Activated T-cell treated with anti-CD3 and anti-CD28 coated beads for 48 hours (primary cell): ENCODE results near the gene LRRN1.

Experiments
- DNase-seq: peaks from one replicate; pipeline ENCODE4 v3.0.0-alpha.2; 2020; ENCODE audit warnings: low read depth

LRRN1 gene

DNA sequence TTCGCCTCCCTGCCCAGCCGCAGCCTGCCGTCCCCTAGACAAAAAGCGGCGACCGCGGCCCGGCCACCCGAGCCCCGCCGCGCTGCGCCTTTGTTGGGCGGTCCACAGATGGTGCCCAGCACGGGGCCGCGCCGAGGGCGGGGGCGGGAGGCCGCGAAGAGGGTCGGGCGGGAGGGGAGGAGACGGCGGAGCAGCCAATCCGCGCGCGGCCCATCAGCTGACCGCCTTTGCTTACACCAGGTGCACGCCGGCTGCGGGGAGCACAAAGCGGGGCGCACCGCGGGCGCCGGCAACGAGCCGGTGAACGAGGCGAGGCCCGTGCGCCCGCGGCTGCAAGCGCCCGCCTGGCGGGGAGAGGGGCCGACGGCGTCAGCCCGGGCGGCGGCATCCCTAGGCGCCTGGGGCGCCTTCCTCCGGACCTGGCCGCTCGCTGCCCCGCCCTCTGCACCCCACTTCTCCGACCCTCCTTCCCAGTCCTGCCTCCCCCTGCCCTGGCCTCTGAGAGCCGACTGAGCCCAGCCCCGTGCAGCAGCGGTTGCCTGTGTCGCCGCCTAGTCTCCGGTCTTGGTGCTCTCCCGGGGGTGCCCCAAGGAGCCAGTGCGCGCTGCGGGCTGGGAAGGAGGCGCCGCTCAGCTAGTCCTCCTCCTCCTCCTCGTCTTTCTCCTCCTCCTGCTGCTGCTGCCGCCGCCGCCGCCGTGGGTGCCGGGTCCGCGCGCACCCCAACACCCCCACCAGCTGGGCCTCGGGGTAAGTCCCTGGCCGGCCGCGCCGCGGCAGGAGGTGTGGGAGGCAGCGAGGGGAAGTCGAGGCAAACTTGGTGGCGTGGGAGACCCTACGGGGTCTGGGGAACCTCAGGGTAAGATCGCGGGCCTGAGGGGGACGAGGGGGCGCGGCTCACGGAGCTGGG is at the start of gene LRRN1:
TSS of gene LRRN1 (plus strand) at position 259 of the 907 bp plus-strand sequence. CDS start 45,211 bp downstream, outside the sequence.
- DNase-seq = peak; percentile 52

DNA sequence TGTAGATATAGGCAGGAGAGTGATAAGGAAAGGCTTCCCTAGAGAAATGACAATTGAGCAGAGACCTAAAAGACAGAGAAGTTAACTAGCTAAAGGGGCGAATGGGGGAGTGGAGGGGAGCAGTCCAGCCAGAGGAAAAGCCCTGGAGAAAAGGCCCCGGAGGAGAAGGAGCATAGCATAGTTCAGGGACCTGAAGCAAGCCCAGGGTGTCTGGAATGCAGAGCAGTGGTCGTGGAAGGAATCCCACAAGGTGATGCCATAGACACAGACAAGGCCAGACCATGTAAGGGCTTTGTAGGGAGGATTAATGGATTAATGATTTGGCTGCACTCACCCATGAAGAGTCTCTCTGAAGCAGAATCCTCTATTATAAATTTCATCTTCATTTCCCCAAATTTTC is 45.8 kb upstream of the LRRN1 start:
- DNase-seq = no peak

DNA sequence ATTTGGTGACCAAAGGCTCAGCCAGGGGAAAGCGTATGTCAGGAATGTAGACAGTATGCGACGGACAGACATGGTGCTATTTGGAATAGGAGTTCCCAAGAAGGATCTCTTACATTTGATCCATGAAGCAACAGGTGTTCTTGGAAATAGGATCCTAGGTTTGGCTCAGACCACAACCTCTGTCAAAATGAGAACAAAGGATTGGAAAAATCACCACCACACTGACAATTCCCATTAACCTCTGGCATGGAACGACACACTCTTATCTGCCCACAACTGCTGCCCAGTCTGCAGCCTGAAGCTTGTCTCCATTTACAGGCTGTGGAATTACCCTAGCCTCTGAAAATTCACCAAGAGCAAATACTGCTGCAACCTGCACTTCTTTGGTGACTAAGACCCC is 33.6 kb upstream of the LRRN1 start:
- DNase-seq = no peak

- no peak for DNase-seq
Observed at GRCh38 chr3:3766140-3766539, 33.1 kb upstream of the LRRN1 start.

GRCh38 chr3:3771094-3771493 is 28.1 kb upstream of the LRRN1 start:
- no peak for DNase-seq

GRCh38 chr3:3771567-3771966 is 27.7 kb upstream of the LRRN1 start:
- DNase-seq = no peak

DNA sequence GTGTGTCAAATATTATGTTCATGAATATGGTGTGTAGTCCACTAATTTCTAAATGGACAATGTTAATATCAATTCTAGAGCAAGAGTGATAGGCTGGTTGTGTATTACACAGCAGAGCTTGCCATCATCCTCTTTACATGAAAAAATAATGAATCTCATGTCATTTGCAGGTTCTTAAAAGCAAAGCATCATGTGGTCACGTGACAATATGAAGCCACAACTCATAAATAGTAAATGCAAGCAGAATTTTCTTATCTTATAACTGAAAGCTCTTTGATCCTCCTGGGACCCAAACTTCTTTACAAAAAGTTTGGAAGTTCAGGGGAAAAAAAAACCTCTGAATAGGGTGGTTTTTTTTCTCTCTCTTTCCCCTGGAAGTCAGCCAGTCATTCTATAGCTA is 26.9 kb upstream of the LRRN1 start:
- DNase-seq = no peak

- DNase-seq = no peak
Observed at GRCh38 chr3:3772920-3773319, 26.3 kb upstream of the LRRN1 start.

DNA sequence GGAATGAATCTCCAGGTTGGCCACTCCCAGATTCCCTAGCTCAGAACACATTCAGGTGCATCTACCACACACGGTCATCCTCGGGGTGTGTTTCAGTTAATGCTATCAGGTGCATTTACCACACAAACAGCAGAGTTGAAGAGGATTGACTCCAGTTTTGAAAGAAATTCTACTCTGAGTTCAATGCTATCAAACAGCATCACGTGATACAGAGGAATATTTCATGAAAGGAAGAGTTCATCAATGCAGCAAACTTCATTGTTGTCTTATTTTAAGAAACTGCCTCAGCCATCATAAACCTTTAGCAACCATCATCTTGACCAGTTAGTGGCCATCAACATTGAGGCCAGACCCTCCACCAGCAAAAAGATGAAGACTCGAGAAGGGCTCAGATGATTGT is 22.6 kb upstream of the LRRN1 start:
- no peak for DNase-seq

DNA sequence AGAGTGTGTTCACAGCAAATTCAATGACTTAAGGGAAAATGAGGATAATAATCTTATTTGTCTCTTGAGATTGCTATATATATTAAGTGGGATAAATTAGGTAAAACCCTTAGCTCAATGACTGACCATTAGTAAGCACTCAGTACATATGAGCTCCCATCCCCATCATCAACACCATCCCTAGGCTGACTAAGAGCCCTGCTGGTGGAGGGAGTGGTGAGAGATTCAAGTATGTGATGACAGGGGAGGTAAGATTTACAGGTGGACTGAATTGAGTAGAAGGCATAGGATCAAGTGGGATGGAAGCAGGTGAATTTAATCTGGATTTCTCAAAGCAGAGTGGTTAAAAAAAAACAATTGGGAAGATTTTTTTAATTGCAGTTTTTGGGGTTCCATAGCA is 21.0 kb upstream of the LRRN1 start:
- DNase-seq = no peak

DNA sequence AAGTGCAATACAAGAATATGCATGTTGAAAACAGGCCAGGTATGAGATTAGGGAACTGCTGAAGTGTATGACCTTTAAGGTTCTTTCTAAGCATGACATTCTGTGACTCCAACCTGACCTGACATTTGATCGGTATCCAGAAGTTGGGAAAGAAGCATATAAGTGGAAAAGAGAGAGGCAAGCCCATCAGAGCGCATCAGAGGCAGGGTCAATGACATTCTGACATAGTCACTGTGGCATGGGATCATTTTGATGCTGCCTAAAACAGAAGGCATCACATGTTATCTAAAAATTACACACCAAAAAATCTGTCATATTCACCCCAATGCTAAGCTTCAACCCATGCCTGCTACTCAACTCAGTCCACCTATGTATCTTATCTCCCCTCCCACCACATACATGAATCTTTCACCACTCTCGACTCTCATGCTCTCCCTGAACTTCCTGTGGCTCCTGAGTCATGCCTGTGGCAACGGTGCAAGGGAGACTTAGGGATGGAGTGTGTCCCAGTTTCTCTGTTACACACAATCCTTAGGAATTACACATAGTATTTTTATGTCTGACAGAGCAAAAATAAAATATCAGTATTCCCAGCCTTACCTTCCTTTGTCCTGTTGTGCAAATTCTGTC is 20.5 kb upstream of the LRRN1 start:
- no peak for DNase-seq

- no peak for DNase-seq
Observed at GRCh38 chr3:3782457-3782856, 16.8 kb upstream of the LRRN1 start.

DNA sequence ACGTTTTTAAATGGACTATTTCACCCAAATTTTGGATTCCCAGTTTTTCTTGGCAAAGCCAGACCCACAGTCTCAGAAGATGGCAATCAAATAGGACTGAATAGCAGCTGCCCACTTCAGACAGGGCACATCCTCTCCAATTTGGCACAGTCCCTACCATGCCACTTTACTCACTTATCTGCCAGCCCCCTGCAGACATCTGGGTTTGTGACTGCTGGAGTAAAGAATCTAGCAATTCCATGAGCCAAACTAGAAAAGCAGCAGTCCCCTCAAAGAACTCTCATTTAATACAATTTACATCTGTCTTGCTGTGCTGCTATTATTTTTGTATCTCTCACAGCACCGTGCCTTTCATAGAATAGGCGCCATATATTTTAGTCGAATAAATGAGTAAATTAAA is 16.0 kb upstream of the LRRN1 start:
- DNase-seq = no peak

- DNase-seq = no peak
Observed at GRCh38 chr3:3783696-3784095, 15.5 kb upstream of the LRRN1 start.

DNA sequence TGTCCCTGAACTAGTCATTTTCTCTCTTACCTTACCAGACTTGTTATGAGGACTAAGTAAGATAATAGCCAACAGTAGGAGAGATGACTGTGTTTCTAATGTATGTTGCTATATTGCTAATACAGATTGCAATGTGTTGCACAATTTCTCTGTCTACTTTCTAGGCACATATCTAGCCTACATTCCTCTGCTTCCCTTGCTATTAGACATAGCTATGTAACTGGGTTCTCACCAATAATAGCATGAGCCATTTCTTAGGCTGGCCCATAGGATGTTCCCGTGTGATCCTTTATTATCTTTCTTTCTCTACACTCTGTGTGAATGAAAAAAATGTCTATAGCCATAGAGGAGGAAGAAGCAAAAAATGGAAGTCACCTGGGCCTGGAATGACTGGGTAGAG is 6.8 kb upstream of the LRRN1 start:
- no peak for DNase-seq

DNA sequence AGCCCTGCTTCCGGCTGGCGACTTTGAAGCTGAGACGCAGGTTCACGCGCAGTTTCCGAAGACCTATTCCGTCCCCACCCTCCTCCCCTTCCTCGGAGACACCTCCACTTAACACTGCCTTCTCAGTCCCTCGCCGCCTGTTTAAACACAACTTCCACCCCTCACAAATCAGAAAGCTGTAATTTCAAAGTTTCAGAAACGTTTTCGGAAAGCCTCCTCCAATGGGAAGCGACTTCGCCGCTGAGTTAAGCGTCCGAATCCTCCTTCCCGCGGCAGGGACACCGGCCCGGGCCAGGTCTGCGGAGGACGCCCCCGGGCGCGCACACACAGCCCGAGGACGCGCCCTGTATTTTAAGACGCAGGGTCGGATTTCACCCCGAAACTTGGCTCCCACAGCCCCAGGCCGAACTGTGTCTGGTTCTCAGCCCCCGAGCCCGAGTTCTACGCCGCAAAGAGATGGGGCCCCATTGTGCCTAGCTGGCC is 559 bp upstream of the LRRN1 start:
- no peak for DNase-seq

- no peak for DNase-seq
Observed at GRCh38 chr3:3800080-3800455, 837 bp downstream of the LRRN1 start.

- DNase-seq = no peak
Observed at GRCh38 chr3:3800685-3801493, 1.7 kb downstream of the LRRN1 start.

DNA sequence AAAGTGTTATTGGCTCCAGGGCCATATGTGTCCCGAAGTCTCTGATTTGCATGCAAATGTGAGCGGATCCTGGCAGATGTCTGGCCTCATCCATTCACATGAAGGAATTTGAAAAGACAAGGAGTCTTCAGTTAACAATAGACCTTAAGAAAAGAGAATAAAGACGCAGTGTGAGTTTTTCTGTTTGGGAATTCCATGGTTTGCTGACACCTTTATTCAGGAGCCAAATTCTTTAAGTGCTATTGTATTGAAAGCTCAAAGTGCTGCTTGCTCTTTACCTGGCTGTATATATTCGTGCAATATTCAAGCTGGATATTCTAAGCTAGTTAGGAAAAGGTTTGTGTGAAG is 2.2 kb downstream of the LRRN1 start:
- DNase-seq = no peak

DNA sequence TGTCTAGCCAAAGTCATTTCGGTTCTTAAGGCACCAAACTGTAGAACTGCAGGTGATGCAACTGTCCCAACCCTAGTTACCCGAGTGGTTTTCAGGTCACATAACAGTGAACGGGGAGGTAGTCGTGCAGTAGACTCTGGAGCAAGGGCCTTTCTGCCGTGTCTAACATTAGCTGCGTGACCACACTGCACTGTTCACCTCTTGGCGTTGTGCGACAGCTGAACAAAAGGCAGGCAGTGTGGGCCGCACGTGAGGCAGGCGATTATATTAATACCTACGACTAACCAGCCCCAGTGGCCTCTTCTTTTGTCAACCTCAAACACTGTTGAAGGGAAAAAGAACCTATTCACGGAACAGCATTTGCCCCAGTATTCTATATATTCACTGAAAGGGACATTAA is 2.8 kb downstream of the LRRN1 start:
- DNase-seq = no peak

DNA sequence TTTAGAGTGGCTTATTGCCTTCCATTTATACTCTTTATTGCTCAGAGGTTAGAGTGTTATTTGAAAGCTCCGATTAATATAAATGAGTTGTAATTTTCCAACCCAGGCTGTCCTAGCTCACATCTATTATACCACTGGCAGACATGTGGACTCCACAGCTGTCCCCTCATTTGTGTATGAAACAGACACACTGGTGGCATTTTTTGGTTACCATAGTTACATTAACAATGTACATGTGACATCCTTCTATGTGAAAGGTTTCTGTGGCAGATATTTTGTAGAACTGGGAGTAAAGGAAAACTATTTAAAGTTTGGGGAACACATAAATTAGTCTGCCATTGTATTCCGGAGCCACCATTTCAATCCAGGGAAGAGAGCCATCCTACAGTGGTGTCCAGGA is 5.3 kb downstream of the LRRN1 start:
- DNase-seq = no peak

GRCh38 chr3:3806092-3806491 is 6.9 kb downstream of the LRRN1 start:
- no peak for DNase-seq

DNA sequence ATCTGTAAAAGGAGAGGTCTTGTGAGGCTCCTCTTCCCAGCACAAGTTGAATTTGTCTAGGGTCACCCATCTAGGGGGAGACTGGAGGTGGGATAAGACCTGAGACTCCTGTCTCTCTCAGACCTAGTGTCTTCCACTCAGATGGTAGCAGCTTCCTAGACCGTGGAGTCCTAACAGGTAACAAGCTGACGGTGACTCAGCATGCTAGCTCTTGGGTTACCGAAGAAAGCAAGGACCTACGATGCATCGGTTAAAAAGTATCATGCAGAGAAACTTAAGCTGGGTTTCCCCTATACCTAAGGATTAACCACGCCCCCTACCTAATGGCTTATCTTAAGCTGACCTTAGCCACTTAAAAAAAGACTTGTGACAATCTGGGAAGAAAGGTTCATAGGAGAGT is 7.6 kb downstream of the LRRN1 start:
- no peak for DNase-seq
